Measurements from ENCODE around the gene AWAT1. TPM values are rescaled to one million over a fixed set of nuclear protein-coding genes. Genes with fewer than 3 reads are reported as not detected.
A peak's percentile ranks its signal among the peaks of the same experiment; 100 is the strongest.
"Not testable (repeated sequence)": the region's sequence is repeated elsewhere in the genome, so short reads cannot be mapped to it uniquely, and the experiment has no call there.

The AWAT1 gene
- total and polyA plus RNA-seq, 2 donors (not counting 1 experiment from before 2014, with no cell fraction given) = not detected

- TF ChIP-seq EZH2 (IDR thresholded peaks at IDR 0.05; ENCODE audit: low read length, missing control alignments) (no peak), CTCF (conservative IDR thresholded peaks at IDR 0.05 in 1 of 2, IDR thresholded peaks at IDR 0.05 in 1 of 2; ENCODE audit: low read depth in 1 of 2, low read length in 2 of 2) (no peak)
- H3K36me3 ChIP-seq (ENCODE audit: control insufficient read depth, insufficient read depth, low read length) = no peaks in the 10 kb centered on the region
- no peak overlapping the region for H3K9ac ChIP-seq (ENCODE audit: insufficient read depth, low read length)
- H3K27me3 ChIP-seq (ENCODE audit: control insufficient read depth, insufficient read depth, low read length) = no peaks in the 10 kb centered on the region
- H3K4me1 ChIP-seq (ENCODE audit: control insufficient read depth, extremely low read depth, insufficient read depth, low read length) = no peaks in the 10 kb centered on the region
- DNase-seq (ENCODE audit: low read depth in 2 of 2) = no peak
- H2AFZ ChIP-seq (ENCODE audit: low read length) = no peak overlapping the region
- H4K20me1 ChIP-seq (ENCODE audit: control insufficient read depth, extremely low read depth, insufficient read depth, low read length) = no peaks in the 10 kb centered on the region
- H3K4me2 ChIP-seq (ENCODE audit: extremely low read depth, insufficient read depth, low read length) = no peak overlapping the region
- no peak overlapping the region for H3K27ac ChIP-seq (ENCODE audit: insufficient read depth, low read length)
- H3K9me3 ChIP-seq (ENCODE audit: control insufficient read depth, insufficient read depth, low read depth, low read length) = no peaks in the 10 kb centered on the region
- H3K4me3 ChIP-seq (replicated peaks in 1 of 4; ENCODE audit: control extremely low read depth in 1 of 4, insufficient read depth in 1 of 4, low read depth in 3 of 4, low read length in 4 of 4) = no peak overlapping the region
- no peaks in the 10 kb centered on the region for H3K79me2 ChIP-seq (ENCODE audit: control insufficient read depth, insufficient read depth, low read length)
Observed at GRCh38 chrX:70201732-70202131, 32.7 kb upstream of the AWAT1 start.

- Histone ChIP-seq H3K4me2 (ENCODE audit: extremely low read depth, insufficient read depth, low read length) (no peak overlapping the region), H3K9ac (ENCODE audit: insufficient read depth, low read length) (no peak overlapping the region), H3K36me3 (ENCODE audit: control insufficient read depth, insufficient read depth, low read length) (no peaks in the 10 kb centered on the region), H3K27ac (ENCODE audit: insufficient read depth, low read length) (no peak overlapping the region), H2AFZ (ENCODE audit: low read length) (no peak overlapping the region), H3K9me3 (ENCODE audit: control insufficient read depth, insufficient read depth, low read depth, low read length) (no peaks in the 10 kb centered on the region), H3K4me3 (replicated peaks in 1 of 4; ENCODE audit: control extremely low read depth in 1 of 4, insufficient read depth in 1 of 4, low read depth in 3 of 4, low read length in 4 of 4) (no peak overlapping the region), H4K20me1 (ENCODE audit: control insufficient read depth, extremely low read depth, insufficient read depth, low read length) (no peaks in the 10 kb centered on the region), H3K4me1 (ENCODE audit: control insufficient read depth, extremely low read depth, insufficient read depth, low read length) (no peaks in the 10 kb centered on the region), H3K27me3 (ENCODE audit: control insufficient read depth, insufficient read depth, low read length) (no peaks in the 10 kb centered on the region), H3K79me2 (ENCODE audit: control insufficient read depth, insufficient read depth, low read length) (no peaks in the 10 kb centered on the region)
- DNase-seq (ENCODE audit: low read depth in 2 of 2) = peak in 1 of 2 donors; percentile 38
- no peak for TF ChIP-seq CTCF (conservative IDR thresholded peaks at IDR 0.05 in 1 of 2, IDR thresholded peaks at IDR 0.05 in 1 of 2; ENCODE audit: low read depth in 1 of 2, low read length in 2 of 2)
- TF ChIP-seq EZH2 (IDR thresholded peaks at IDR 0.05; ENCODE audit: low read length, missing control alignments) = no peak
Observed at GRCh38 chrX:70208479-70208878, 26.0 kb upstream of the AWAT1 start.

- not testable (repeated sequence) for DNase-seq (ENCODE audit: low read depth in 2 of 2); H4K20me1 ChIP-seq (ENCODE audit: control insufficient read depth, extremely low read depth, insufficient read depth, low read length); H3K27ac ChIP-seq (ENCODE audit: insufficient read depth, low read length); H3K9ac ChIP-seq (ENCODE audit: insufficient read depth, low read length); H3K79me2 ChIP-seq (ENCODE audit: control insufficient read depth, insufficient read depth, low read length); H3K9me3 ChIP-seq (ENCODE audit: control insufficient read depth, insufficient read depth, low read depth, low read length); H3K36me3 ChIP-seq (ENCODE audit: control insufficient read depth, insufficient read depth, low read length); H3K4me1 ChIP-seq (ENCODE audit: control insufficient read depth, extremely low read depth, insufficient read depth, low read length); H3K4me3 ChIP-seq (replicated peaks in 1 of 4; ENCODE audit: control extremely low read depth in 1 of 4, insufficient read depth in 1 of 4, low read depth in 3 of 4, low read length in 4 of 4); H3K27me3 ChIP-seq (ENCODE audit: control insufficient read depth, insufficient read depth, low read length); H3K4me2 ChIP-seq (ENCODE audit: extremely low read depth, insufficient read depth, low read length); H2AFZ ChIP-seq (ENCODE audit: low read length)
Observed at GRCh38 chrX:70209570-70209969, 24.9 kb upstream of the AWAT1 start.
